ENCODE measurements around the gene EVI5.

EVI5 gene

DNA sequence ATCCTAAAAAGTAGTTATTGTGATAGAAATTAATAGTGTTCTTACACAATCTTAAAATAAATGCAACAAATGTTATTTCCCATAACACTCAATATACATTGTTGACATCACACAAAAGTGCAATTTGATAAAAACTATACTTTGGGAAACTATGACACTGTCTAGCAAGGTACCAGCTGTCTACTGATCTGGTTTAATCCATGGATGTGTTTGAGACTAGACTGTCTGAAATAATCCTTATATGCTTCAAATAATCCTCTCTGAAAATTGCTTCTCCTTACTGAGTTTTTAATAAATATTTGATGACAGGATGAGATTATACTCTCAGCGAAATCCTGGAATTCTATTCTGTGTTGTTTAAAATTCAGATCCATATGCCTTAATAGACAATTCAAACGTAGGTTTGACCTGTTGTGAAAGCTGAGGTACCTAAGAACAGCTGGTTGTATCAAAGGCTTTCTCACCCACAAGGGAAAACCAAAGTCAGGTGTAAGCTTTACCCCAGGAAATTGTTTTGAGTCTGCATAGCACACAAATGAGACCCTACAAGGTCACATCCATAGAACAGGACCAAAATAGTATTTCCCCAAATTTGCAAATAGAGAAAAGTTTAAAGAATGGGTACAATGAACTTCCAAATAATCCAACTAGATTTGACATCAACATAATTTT lies 289.4 kb downstream of the EVI5 start:
- TF ChIP-seq, protein P1, sequence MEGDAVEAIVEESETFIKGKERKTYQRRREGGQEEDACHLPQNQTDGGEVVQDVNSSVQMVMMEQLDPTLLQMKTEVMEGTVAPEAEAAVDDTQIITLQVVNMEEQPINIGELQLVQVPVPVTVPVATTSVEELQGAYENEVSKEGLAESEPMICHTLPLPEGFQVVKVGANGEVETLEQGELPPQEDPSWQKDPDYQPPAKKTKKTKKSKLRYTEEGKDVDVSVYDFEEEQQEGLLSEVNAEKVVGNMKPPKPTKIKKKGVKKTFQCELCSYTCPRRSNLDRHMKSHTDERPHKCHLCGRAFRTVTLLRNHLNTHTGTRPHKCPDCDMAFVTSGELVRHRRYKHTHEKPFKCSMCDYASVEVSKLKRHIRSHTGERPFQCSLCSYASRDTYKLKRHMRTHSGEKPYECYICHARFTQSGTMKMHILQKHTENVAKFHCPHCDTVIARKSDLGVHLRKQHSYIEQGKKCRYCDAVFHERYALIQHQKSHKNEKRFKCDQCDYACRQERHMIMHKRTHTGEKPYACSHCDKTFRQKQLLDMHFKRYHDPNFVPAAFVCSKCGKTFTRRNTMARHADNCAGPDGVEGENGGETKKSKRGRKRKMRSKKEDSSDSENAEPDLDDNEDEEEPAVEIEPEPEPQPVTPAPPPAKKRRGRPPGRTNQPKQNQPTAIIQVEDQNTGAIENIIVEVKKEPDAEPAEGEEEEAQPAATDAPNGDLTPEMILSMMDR (IDR thresholded peaks at IDR 0.05; ENCODE audit: borderline replicate concordance, insufficient read depth, low read depth, low read length) = no peak
- H3K4me3 ChIP-seq (ENCODE audit: low read depth, low read length) = no peak overlapping the region

DNA sequence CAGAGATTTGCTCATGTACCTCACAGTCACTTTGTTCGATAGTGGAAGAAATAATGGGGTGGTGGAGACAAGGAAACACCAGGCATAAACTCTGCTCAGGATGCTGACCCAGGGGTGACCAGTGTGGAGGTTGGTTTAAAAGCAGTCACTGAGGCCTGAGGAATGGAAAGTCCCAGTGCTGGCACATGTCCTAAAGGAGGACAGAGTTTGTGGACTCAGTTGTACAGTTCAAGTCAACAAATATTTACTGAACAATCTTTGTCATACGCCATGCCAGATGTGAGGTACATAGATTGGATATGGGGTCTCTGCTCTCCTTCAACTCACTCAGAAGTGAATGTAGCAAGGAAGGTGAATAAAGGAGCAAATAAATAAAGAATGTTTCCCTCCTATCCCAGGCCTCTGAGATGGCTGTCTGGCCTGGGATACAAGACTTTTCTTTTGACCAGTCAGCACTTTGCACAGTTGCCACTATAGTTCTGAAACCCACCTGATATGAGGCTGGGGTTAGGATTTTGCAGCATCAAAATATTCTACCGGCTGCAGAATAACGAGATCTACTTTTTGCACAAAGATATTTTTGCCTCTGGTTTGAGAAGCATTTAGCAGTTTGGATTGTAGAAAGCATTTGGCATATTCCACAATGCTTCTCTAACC lies 290.3 kb downstream of the EVI5 start:
- no peak overlapping the region for H3K4me3 ChIP-seq (ENCODE audit: low read depth, low read length)
- TF ChIP-seq, protein P1 (IDR thresholded peaks at IDR 0.05; ENCODE audit: borderline replicate concordance, insufficient read depth, low read depth, low read length) = no peak

DNA sequence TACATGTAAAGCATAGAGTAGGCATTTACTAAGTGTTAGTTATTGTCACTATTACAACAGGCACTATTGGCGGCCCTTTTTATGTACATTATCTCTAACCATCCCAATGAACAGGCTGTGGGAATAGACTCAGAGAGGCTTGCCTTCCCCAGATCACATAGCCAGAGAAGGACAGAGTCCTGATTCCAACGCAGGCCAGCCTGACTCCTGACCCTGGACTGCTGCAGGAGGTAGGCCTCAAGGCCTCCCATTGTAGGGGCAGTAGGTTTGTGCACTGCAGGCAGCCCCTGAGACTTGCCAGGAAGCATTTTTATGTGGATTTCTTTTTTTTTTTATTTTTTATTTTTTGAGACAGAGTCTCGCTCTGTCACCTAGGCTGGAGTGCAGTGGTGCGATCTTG lies 291.8 kb downstream of the EVI5 start:
- H3K4me3 ChIP-seq (ENCODE audit: low read depth, low read length) = no peak overlapping the region

DNA sequence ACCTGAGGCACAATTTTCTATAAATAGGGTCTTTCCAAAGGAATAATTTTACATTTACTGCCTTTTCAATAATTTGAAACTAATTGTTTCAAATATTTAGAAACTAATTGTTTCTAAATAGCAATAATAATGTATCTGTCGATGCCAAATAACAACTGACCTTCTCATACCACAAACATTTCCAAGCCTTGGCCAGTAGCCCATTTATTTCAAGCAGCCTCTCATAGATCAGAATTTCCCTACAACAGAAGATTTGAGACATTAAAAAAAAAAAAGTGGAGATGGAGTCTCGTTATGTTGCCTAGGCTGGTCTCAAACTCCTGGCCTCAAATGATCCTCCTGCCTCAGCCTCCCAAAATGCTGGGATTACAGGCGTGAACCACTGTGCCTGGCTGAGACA lies 296.1 kb downstream of the EVI5 start:
- TF ChIP-seq, protein P1 (IDR thresholded peaks at IDR 0.05; ENCODE audit: borderline replicate concordance, insufficient read depth, low read depth, low read length) = no peak
- H3K4me3 ChIP-seq (ENCODE audit: low read depth, low read length) = no peak overlapping the region

More for the DNA sequence above, 291.8 kb downstream of the EVI5 start:
- TF ChIP-seq, protein P1 (IDR thresholded peaks at IDR 0.05; ENCODE audit: borderline replicate concordance, insufficient read depth, low read depth, low read length) = no peak

DNA sequence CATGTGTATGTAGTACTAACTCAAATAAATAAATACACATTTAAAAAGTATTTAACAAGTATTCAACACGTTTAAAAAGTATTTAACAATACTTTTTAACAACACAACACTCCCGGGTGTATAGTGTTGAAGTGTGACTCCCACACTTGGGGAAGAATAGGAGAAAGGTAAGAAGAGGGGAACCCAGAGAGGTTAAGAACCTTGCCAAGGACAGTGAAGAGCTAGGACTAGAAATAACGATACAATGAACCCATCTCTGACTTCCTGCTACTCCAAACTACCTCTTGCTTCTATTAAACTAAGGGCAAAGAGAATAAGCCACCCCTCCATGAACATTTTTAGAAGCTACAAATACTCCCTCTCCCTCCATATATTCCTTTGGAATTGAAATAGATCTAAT lies 296.5 kb downstream of the EVI5 start:
- H3K4me3 ChIP-seq (ENCODE audit: low read depth, low read length) = no peak overlapping the region
- TF ChIP-seq, protein P1 (IDR thresholded peaks at IDR 0.05; ENCODE audit: borderline replicate concordance, insufficient read depth, low read depth, low read length) = no peak

DNA sequence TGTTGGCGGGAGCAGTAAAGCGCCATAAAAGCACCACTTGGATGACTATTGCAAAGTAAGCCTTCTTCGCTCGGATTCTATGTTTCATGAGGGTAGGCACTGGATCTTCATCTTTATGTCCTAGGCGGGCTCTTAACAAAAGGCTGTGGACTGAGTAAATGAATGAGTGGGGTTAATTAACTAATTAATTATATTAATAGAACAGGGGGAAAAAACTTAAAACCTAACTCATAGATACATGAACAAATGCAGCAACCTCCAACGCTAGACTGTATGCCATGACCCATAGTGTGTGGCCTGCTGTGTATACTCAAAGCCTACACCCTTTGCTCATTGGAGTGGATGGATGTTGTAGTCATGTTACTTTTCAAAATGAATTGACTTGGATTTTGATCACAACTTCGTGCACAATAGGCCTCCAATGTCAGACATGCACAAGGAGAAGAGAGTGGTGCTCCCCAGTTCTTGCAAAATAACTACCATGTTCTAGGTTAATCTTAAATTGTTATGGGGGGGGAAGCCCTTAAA lies 297.8 kb downstream of the EVI5 start:
- TF ChIP-seq, protein P1 (IDR thresholded peaks at IDR 0.05; ENCODE audit: borderline replicate concordance, insufficient read depth, low read depth, low read length) = no peak
- peak overlapping the region; percentile 84 for H3K4me3 ChIP-seq (ENCODE audit: low read depth, low read length)
